B cell (primary cell): ENCODE results near the gene C2orf78. TPM values are rescaled to one million over a fixed set of nuclear protein-coding genes. Genes with fewer than 3 reads are reported as not detected.

Source experiments
- ATAC-seq: fragments of 200-7000 bp; cut with Tn5 transposase; one replicate; pipeline ENCODE4 v1.10.0; 2021; ENCODE audit warnings: low read depth, mild to moderate bottlenecking, moderate number of reproducible peaks, moderate library complexity
- CTCF ChIA-PET: fragments of 350-600 bp; sonication (Branson Sonifier 250); formaldehyde crosslinking; loops from one replicate; lab custom pipeline; 2021; ENCODE audit warnings: antibody characterized with exemption, inconsistent platforms; lab: Charles Lee
- POLR2A ChIA-PET: fragments of 350-600 bp; sonication (Branson Sonifier 250); formaldehyde crosslinking; loops from one replicate; lab custom pipeline; 2021; ENCODE audit warnings: antibody characterized with exemption; lab: Charles Lee
- DNase-seq: peaks from one replicate; pipeline ENCODE4 v3.0.0; 2013
- H2AFZ ChIP-seq: 2 replicates; pipeline ENCODE4 v1.6.1; 2012; ENCODE audit warnings: mild to moderate bottlenecking, low read depth, low read length; ENCODE audit not compliant: insufficient read depth, poor library complexity, severe bottlenecking
- H3K27ac ChIP-seq, 2 donors: 1 replicate in 1 of 2; 2 replicates in 1 of 2; pipeline ENCODE4 v1.5.1; 2012 to 2013; ENCODE audit warnings: low read length in 2 of 2, mild to moderate bottlenecking in 2 of 2, moderate library complexity in 1 of 2
- H3K27me3 ChIP-seq, 4 experiments: fragments of 200-600 bp in 1 of 4; sonication (generic) in 1 of 4; replicated peaks in 1 of 4; 1 replicate in 2 of 4; 2 replicates in 2 of 4; pipeline versions ENCODE4 v1.6.1 to v1.7.0; 2013 to 2016; ENCODE audit warnings: low read length in 3 of 4, mild to moderate bottlenecking in 2 of 4, mixed read lengths in 1 of 4, moderate library complexity in 1 of 4; ENCODE audit not compliant: insufficient read depth in 4 of 4, control insufficient read depth in 3 of 4; ENCODE audit errors: control extremely low read depth in 1 of 4
- H3K36me3 ChIP-seq, 2 experiments: replicated peaks in 1 of 2; 1 replicate in 1 of 2; 2 replicates in 1 of 2; pipeline versions ENCODE4 v1.6.1 to v1.7.1; 2013; ENCODE audit warnings: low read length in 1 of 2; ENCODE audit not compliant: insufficient read depth in 2 of 2, control insufficient read depth in 1 of 2; ENCODE audit errors: control extremely low read depth in 1 of 2, extremely low read depth in 1 of 2
- H3K4me1 ChIP-seq, 2 donors: fragments of 200-600 bp in 1 of 2; sonication (generic) in 1 of 2; 1 replicate in 1 of 2; 2 replicates in 1 of 2; pipeline versions ENCODE4 v1.5.1 to v1.6.1; 2013 to 2017; ENCODE audit warnings: low read length in 2 of 2; ENCODE audit not compliant: control insufficient read depth in 2 of 2, insufficient read depth in 2 of 2
- H3K4me2 ChIP-seq: replicated peaks from 2 replicates; pipeline ENCODE3; 2012; ENCODE audit warnings: mild to moderate bottlenecking, low read depth, low read length; ENCODE audit not compliant: poor library complexity, severe bottlenecking
- H3K4me3 ChIP-seq, 5 experiments: fragments of 200-600 bp in 1 of 5; sonication (generic) in 1 of 5; 1 replicate in 3 of 5; 2 replicates in 2 of 5; pipeline versions ENCODE4 v1.5.1 to v1.7.0; 2011 to 2016; ENCODE audit warnings: low read length in 4 of 5, mild to moderate bottlenecking in 4 of 5, low read depth in 2 of 5, control low read depth in 1 of 5, moderate library complexity in 1 of 5; ENCODE audit not compliant: insufficient read depth in 1 of 5; ENCODE audit errors: control extremely low read depth in 1 of 5, extremely low read depth in 1 of 5
- H3K79me2 ChIP-seq: fragments of 200-600 bp; sonication (generic); one replicate; pipeline ENCODE4 v1.6.0; 2016; ENCODE audit warnings: low read length; ENCODE audit not compliant: control insufficient read depth, insufficient read depth
- H3K9ac ChIP-seq: fragments of 200-600 bp; sonication (generic); 2 replicates; pipeline ENCODE4 v1.6.1; 2017; ENCODE audit warnings: mild to moderate bottlenecking, low read length, moderate library complexity
- H3K9me3 ChIP-seq, 3 donors: one replicate each; pipeline versions ENCODE4 v1.6.1 to v1.7.1; 2013; ENCODE audit warnings: low read length in 2 of 3; ENCODE audit not compliant: control insufficient read depth in 2 of 3, insufficient read depth in 1 of 3; ENCODE audit errors: control extremely low read depth in 1 of 3
- H4K20me1 ChIP-seq: 2 replicates; pipeline ENCODE4 v1.6.0; 2012; ENCODE audit warnings: mild to moderate bottlenecking, low read length; ENCODE audit not compliant: insufficient read depth, control insufficient read depth, poor library complexity, severe bottlenecking
- H3K27ac Mint-ChIP-seq: one replicate; pipeline ENCODE4 v1.8.0; 2021; ENCODE audit warnings: mixed read lengths
- H3K27me3 Mint-ChIP-seq: one replicate; pipeline ENCODE4 v1.8.0; 2021; ENCODE audit warnings: mixed read lengths
- H3K4me1 Mint-ChIP-seq: one replicate; pipeline ENCODE4 v1.8.0; 2021; ENCODE audit warnings: mixed read lengths
- H3K4me3 Mint-ChIP-seq: one replicate; pipeline ENCODE4 v1.8.0; 2021; ENCODE audit warnings: mixed read lengths
- H3K9me3 Mint-ChIP-seq: one replicate; pipeline ENCODE4 v1.8.0; 2022; ENCODE audit warnings: mixed read lengths; ENCODE audit not compliant: insufficient read depth
- EZH2 ChIP-seq: IDR thresholded peaks from 2 replicates; pipeline ENCODE4 v1.6.1; 2012; ENCODE audit warnings: borderline replicate concordance, low read depth, mild to moderate bottlenecking, moderate library complexity, low read length; ENCODE audit not compliant: insufficient read depth, poor library complexity, severe bottlenecking
- WGBS: methylation state at CpG from one replicate; pipeline ENCODE4 v1.1.5; 2013; ENCODE audit warnings: missing lambda C conversion rate; ENCODE audit not compliant: insufficient coverage; 5-methylcytosine and 5-hydroxymethylcytosine counted together
- intact Hi-C: fragments of 100-400 bp; cut with micrococcal nuclease; formaldehyde crosslinking; loops from one replicate; pipeline ENCODE4 v1.10.0; 2022
- polyA plus RNA-seq: library from polyadenylated mRNA; depleted of rRNA; stranded (reverse); fragments of >200 nt; gene quantifications from 2 replicates; pipeline ENCODE4 v1.2.3, GENCODE V29; 2012
- total RNA-seq, 2 donors: library from RNA; stranded (reverse); fragments of 120-200 nt in 1 of 2; gene quantifications; 1 replicate in 1 of 2; 2 replicates in 1 of 2; pipeline versions ENCODE4 v1.2.3 to v1.2.4, GENCODE V29; 2013 to 2022
- TF ChIP-seq, protein P1 (sequence below): fragments of 200-600 bp; IDR thresholded peaks from one replicate; pipeline ENCODE4 v1.8.0; 2022; ENCODE audit warnings: antibody characterized with exemption, mild to moderate bottlenecking

C2orf78 gene
- total and polyA plus RNA-seq, 2 donors (not counting 1 experiment from before 2014, with no cell fraction given) = not detected

DNA sequence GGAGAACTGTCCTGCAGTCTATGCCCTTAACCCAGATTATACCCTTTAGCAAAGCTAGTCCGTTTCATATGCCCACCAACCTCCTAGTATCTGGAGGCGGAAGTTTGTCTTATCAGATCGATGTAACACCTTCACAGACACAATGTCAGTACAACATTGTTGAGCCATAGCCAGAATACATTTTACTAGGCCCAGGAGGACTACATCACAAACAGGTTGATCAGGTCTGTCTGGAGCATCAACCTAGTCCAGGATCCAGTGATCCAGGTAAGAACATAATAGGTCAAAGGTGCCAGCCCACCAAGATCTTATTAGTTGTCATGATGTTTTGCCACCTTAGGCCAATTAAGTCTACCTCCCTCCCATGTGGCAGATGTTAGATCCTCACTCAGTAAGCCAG, 44.9 kb upstream of the C2orf78 start:
- TF ChIP-seq EZH2 = no peak
- TF ChIP-seq, protein P1, sequence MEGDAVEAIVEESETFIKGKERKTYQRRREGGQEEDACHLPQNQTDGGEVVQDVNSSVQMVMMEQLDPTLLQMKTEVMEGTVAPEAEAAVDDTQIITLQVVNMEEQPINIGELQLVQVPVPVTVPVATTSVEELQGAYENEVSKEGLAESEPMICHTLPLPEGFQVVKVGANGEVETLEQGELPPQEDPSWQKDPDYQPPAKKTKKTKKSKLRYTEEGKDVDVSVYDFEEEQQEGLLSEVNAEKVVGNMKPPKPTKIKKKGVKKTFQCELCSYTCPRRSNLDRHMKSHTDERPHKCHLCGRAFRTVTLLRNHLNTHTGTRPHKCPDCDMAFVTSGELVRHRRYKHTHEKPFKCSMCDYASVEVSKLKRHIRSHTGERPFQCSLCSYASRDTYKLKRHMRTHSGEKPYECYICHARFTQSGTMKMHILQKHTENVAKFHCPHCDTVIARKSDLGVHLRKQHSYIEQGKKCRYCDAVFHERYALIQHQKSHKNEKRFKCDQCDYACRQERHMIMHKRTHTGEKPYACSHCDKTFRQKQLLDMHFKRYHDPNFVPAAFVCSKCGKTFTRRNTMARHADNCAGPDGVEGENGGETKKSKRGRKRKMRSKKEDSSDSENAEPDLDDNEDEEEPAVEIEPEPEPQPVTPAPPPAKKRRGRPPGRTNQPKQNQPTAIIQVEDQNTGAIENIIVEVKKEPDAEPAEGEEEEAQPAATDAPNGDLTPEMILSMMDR = no peak
- Histone ChIP-seq H3K27ac (no peak overlapping the region), H4K20me1 (no peaks in the 10 kb centered on the region), H3K4me2 (no peak overlapping the region), H3K9me3 (peaks cover 0 to 13% (median 0%) of the 10 kb centered on the region in 3 donors), H3K36me3 (peaks cover 0 to 13% of the 10 kb centered on the region in 2 experiments), H3K9ac (no peak overlapping the region), H3K27me3 (no peaks in the 10 kb centered on the region), H3K4me1 (peaks cover 8 to 15% of the 10 kb centered on the region in 2 donors), H3K4me3 (no peak overlapping the region), H3K79me2 (peaks cover 12% of the 10 kb centered on the region), H2AFZ (no peak overlapping the region)
- intact Hi-C loops = loop anchor here (5.0 to 10.0 kb wide), 4 partner anchors 188 to 1096 kb away; partner anchors contain the start of genes AUP1, DGUOK, DQX1 and HK2
- ATAC-seq (no peak), DNase-seq (no peak)
- ChIA-PET CTCF (interaction anchor here (1.0 kb wide), 1 partner anchor 85 kb away, joined by 4 read pairs; no protein-coding TSS in a partner anchor), POLR2A (no interaction called here)
- peaks cover 3% of the 10 kb centered on the region for H3K9me3 Mint-ChIP-seq
- peaks cover 16% of the 10 kb centered on the region for H3K4me1 Mint-ChIP-seq
- H3K27me3 Mint-ChIP-seq = no peaks in the 10 kb centered on the region
- peak overlapping the region; percentile 45 for H3K4me3 Mint-ChIP-seq
- 100% methylated on average over 3 of the region's 3 CpGs for WGBS
- H3K27ac Mint-ChIP-seq = no peak overlapping the region

DNA sequence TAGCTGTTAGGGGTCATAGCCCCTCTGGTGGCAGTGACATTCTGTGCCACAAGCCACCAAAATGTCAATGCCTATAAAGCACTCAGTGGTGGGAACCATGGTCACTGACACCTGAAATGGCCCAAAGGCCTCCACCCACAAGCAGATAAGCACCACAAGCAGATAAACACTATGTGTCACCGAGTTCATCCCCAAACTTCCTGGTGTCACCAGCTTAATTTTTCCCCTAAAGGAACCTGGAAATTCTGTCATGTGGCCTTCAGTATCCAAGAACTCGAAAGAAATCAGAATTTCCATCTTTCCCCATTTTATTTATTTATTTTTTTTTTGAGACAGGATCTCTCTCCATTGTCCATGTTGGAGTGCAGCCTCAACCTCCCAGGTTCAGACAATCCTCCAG, 43.2 kb upstream of the C2orf78 start:
- Histone ChIP-seq H2AFZ (no peak overlapping the region), H3K4me1 (peaks cover 8 to 15% of the 10 kb centered on the region in 2 donors), H3K36me3 (peaks cover 0 to 10% of the 10 kb centered on the region in 2 experiments), H3K9ac (no peak overlapping the region), H4K20me1 (no peaks in the 10 kb centered on the region), H3K27me3 (no peaks in the 10 kb centered on the region), H3K4me2 (no peak overlapping the region), H3K27ac (no peak overlapping the region), H3K4me3 (no peak overlapping the region), H3K79me2 (no peaks in the 10 kb centered on the region), H3K9me3 (peaks cover 0 to 13% (median 1%) of the 10 kb centered on the region in 3 donors)
- H3K4me3 Mint-ChIP-seq = no peak overlapping the region
- H3K4me1 Mint-ChIP-seq = peaks cover 16% of the 10 kb centered on the region
- CTCF ChIA-PET = no interaction called here
- H3K27me3 Mint-ChIP-seq = no peaks in the 10 kb centered on the region
- no peak for DNase-seq
- no peak overlapping the region for H3K27ac Mint-ChIP-seq
- POLR2A ChIA-PET = no interaction called here
- intact Hi-C loops = no loop called here
- no peak for ATAC-seq
- peaks cover 3% of the 10 kb centered on the region for H3K9me3 Mint-ChIP-seq
- WGBS = 88% methylated on average over 1 of the region's 2 CpGs
- no peak for TF ChIP-seq EZH2
- TF ChIP-seq, protein P1 = no peak
